GM19240 (cell line): Measurements from ENCODE around the gene KIFAP3.
"Not testable (repeated sequence)": the region's sequence is repeated elsewhere in the genome, so short reads cannot be mapped to it uniquely, and the experiment has no call there.

Experiments
- DNase-seq: peaks from one replicate; pipeline ENCODE4 v3.0.0; 2011; ENCODE audit warnings: low spot score; ENCODE audit not compliant: insufficient read length

KIFAP3 gene

DNA sequence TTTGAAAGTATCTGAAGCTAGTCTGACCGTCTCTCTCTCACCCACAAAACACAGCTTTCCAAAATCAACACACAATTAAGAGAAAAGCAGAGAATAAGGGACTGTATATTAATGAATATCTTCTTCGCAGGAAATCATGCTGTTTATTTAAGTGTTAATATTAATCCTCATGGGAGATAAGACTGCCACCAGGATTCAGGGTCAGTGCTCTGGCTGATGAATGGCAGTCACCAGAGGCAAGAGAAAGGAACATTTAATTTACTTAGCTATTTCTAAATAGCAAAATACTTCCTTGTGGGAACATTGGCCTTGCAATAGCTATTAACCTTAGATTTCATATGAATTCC, 183.0 kb downstream of the KIFAP3 start:
- DNase-seq = no peak

DNA sequence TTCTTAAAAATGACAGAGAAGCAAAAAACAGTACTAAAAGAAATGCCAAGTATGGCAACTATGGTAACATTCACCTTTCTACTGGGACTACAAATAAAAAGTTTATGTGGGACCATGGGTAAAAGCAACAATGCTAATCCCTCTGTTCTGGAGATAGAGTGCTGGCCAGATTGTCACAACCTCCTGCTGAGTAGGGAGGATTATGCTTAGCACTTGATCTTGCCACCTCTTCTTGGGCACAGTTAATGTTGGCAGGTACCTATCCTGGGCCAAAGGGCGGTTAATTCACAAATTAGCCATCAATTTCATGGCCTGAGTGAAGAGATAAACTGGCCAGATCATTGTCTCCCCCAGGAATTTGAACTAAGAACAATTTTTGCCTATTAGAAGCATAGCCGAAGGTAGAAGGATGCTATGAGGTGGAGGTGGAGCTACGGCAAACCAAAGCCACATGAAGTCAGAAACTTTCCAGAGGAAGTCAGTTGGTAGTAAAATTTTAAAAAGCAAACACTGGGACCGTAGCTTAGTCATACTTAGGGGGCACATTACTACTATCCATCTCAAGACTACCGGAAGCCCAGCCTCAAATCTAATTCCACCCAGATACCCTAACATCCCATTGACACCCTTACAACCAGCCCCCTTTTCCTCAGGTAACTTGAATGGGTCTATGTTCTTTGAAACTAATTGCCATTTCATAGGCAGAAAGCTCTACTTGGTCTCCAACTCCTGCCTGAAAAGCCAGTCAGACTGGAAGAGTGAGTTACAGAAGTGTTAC, 183.5 kb downstream of the KIFAP3 start:
- peak; percentile 24 for DNase-seq

DNA sequence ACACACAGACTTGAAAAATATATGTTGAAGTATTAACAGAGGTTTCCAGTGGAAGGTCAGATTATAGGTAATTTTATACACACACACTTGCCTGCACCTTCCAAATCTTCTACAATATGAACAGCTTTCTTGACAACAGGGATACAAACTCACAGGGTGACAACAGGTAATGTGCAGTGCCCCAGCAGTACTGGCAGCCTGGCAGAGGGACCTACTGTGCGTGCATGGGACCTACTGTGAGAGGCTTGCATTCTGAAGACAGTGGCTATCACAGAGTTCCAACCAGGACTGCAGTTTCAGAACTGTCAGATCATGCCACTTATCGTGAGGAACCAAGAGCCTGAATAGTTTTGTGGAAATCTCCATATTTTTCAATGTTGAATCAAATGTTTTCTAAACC, 184.6 kb downstream of the KIFAP3 start:
- no peak for DNase-seq

DNA sequence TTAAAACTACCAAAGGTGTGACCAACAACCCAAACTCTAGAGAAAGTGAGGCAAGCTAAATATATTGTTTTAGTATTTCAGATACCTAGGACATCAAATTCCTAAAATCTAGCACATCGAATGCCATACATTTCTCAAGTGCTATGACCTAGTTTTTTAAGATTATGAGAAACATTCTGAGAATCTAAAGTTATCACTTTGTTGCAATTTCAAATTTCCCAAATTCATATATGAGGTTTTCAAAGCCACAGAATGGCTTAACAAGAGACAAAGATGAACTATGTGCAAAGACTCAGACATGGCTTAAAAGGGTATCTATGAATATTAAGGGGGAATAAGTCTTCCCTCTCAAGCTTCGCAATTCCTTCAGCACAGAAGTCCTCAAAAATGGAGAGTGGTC, 187.6 kb downstream of the KIFAP3 start:
- no peak for DNase-seq

DNA sequence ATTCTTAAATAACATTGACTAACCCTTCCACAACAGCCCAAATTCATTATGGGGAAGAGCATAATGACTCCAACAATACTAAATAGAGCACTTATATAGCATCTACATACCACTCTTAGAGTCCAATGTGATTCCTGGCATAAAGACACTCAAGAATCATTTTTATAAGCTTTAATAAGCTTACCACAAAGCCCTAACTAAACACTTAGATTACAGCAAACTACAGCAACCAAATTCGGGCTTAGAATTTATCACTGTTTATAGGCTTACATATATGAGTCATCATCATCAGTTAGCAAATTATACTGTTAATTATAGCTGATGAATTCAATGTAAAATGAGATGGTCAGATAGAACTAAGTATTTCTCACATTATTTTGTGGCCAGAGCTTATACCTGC, 188.1 kb downstream of the KIFAP3 start:
- no peak for DNase-seq

DNA sequence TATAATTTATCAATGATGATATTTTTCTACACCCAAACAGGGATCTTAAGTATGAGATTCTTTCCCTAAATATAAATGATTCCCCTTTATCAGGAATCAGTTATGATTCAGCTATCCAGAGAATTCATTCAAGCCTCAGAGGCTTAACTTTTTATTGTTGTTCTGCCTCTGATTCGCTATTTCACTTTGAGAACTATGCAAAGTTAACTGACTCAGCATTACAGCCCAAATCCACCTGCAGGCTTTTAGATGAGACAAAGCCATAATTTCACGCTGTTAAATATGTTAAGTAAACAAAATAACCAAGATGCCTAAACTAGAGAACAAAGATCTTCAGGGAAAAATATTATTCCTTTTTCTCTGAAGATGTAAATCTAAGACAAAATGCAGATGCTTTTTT, 189.3 kb downstream of the KIFAP3 start:
- no peak for DNase-seq

DNA sequence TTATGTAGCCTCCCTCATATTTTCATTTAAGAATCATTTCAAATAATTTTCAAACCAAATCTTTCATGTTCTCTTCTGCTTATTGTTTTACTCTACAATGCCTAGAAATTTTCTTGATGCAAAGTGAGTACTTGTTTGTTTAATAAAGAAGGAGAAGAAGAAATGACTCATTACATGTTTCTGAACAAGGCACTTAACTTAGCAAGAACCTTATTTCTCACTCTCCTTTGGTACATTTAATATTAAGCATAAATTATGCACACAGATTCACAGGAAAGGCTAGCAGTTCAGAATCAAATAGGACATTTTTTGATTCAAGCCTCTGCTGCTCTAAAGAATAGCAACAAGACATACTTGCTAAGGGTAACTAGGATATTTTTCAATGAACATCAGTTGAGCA, 189.9 kb downstream of the KIFAP3 start:
- DNase-seq = no peak

DNA sequence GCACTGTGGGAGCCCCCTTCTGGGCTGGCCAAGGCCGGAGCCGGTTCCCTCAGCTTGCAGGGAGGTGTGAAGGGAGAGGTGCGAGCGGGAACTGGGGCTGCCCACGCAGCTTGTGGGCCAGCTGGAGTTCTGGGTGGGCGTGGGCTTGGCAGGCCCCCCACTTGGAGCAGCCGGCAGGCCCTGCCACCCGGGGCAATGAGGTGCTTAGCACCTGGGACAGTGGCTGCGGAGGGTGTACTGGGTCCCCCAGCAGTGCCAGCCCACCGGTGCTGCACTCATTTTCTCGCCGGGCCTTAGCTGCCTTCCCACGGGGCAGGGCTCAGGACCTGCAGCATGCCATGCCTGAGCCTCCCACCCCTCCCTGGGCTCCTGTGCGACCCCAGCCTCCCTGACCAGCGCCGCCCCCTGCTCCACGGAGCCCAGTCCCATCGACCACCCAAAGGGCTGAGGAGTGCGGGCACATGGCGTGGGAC, 192.4 kb downstream of the KIFAP3 start:
- DNase-seq = no peak

DNA sequence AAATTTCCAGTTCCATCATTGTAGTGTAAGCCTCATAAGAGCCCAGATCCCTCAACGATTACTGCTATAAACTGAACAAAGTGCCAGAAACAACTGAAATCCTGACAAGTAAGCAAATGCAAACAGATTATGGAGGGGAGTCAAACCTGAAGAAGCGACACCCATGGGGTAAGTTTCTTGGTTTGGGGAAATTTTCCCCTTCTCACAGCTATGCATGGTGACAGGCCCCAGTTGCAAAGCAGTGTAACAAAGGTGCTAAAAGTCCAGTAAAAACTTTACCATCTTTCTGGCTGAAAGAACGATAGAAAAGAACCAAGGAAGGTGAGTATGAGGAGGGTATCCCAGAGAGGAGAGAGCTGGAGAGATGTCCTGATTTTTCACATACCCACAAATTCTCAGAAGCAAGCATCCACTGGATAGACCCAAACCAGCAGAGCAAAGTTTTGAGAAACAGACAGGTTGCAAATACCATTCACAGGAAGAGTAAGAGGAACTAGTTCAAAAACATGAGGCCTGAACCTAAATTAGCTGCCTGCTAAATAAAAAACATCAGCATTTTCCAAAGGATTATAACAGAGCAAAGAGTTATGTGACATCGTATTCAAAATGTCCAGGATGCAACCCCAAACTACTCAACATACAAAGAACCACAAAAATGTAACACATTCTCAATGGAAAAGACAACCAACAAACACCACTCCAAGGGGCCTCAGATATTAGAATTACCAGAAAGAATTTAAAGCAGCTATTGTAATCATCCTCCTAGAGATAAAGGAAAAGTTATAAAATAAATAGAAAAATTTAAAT, 195.3 kb downstream of the KIFAP3 start:
- DNase-seq = no peak

DNA sequence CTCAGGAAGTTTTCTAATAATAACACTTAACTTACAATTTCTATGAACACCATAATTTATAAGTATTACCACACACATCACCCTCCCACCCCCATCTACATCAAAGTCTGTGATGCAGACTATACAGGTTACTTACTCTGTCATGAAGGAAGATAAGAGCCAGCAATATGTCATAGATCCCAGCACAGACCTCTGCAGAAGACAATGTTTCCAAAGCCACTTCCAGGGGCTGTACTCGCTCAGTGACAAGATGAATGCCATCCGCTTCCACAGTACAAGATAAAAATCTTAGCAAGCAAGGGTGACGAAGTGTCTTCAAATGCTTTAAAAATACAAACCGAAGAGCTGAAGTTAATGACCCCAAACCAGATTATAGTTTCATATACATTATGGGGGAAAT, 196.0 kb downstream of the KIFAP3 start:
- DNase-seq = no peak

DNA sequence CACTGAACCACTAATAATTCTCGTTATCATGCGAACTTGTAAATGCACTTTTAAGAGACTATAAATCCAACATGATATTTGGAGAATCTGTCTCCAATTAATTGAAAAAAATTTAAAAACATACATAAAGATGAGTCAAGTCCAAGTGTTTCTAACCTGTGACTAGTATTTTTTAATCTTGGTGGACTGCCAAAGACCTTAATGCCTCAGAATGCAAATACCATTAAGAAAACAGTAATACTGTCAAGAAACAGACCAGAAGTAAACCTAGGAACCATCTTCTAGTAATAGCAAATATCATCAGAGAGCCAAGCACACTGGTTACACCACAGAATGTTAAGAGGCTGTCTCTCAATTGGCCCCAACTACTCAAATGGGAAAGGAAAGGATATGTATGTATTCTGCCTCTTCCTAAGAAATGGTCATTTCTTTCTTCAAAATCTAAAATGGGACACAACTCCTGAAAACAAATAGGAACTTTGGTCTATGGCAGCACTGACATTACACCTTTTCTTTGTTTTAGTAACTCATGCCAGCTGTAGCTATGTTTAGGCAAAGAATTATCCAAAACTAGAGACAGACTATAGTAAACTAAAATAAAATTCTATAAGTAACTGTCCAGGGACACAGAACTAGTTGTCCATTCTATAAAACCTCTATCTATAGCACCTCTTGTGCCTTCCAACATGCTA, 196.5 kb downstream of the KIFAP3 start:
- DNase-seq = no peak

DNA sequence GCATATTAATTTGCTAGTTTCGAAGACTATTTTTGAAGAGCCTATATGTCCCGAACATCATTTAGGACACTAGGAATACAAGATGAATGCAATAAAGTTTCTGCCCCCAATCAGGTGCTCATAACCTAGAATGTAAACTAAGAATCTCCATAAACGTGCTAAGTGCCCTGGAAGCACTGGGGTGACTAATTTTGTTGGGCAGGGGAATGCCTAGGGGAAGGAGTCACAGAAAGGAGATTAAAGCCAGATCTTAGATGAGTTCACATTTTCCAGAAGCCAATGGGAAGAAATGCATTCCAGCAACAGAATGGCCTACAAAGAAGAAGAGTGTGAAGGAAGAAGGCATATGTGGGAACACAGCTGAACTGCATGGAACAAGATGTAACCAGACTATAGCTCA, 200.3 kb downstream of the KIFAP3 start:
- no peak for DNase-seq

DNA sequence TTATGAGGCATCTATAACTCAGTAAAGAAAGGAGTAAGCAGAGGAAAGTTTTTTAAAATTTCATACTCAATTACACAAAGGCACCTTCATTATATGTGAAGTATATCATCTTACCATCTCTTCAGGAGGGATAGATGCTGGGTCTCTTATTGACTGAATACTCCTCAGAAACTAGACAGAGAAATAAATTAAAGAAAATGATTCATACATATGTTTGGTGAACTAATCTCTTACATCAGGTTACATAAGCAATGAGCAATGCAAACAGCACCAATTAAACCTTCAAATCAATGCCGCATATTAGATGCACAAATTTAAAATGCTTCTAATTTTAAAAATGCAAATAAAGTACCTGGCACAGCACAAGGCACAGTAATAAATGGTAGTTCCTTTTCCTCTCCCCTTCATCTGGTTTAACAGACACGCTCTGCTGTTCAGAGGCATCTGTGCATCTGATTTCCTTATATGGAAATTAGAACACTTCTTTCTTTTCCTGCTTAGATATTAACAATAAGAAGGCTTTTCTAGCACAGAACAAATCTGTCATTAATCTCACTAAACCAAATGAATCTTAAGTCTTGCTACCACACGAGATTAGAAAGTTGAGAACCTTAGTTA, 200.8 kb downstream of the KIFAP3 start:
- no peak for DNase-seq

DNA sequence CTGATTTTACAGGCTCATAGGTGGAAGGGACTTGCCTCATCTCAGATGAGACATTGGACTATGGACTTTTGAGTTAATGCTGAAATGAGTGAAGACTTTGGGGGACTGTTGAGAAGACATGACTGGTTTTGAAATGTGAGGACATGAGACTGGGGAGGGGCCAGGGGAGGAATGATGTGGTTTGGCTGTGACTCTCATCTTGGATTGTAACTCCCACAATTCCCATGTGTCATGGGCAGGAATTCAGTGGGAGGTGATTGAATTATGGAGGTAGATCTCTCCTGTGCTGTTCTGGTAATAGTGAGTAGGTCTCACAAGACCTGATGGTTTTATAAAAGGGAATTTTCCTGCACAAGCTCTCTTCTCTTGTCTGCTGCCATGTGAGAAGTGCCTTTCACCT, 201.6 kb downstream of the KIFAP3 start:
- no peak for DNase-seq

DNA sequence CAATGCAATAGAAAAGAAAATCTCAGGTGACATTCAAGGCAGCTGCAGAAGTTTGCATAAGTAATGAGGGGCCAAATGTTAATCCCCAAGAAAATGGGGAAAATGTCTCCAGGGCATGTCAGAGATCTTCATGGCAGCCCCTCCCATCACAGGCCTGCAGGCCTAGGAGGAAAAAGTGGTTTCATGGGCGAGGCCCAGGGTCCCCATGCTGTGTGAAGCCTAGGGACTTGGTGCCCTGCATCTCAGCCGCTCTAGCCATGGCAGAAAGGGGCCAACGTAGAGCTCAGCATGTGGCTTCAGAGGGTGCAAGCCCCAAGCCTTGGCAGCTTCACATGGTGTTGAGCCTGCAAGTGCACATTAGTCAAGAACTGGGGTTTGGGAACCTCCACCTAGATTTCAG, 202.5 kb downstream of the KIFAP3 start:
- DNase-seq = not testable (repeated sequence)
